BJ (cell line): ENCODE data around the gene NLRP9. TPM values are rescaled to one million over a fixed set of nuclear protein-coding genes. Genes with fewer than 3 reads are reported as not detected.

ENCODE experiments used
- CTCF ChIA-PET: fragments of 350-600 bp; formaldehyde crosslinking; extraction: SDS; loops from one replicate; lab custom pipeline; 2021; ENCODE audit warnings: antibody characterized with exemption, inconsistent platforms; lab: Yijun Ruan, JAX
- POLR2A ChIA-PET: fragments of 300-600 bp; sonication (Branson Sonifier 250); formaldehyde crosslinking; extraction: SDS; loops from one replicate; lab custom pipeline; 2021; ENCODE audit warnings: antibody characterized with exemption; lab: Charles Lee
- DNase-seq: peaks from one replicate; pipeline ENCODE4 v3.0.0-alpha.2; 2011; ENCODE audit warnings: low read depth
- H3K27me3 ChIP-seq: 2 replicates; pipeline ENCODE4 v1.6.0; 2011; ENCODE audit warnings: low read length; ENCODE audit not compliant: control insufficient read depth, insufficient read depth
- H3K36me3 ChIP-seq: 2 replicates; pipeline ENCODE4 v1.5.1; 2011; ENCODE audit warnings: low read length; ENCODE audit not compliant: control insufficient read depth, insufficient read depth
- H3K4me3 ChIP-seq: 2 replicates; pipeline ENCODE4 v1.5.1; 2011; ENCODE audit warnings: low read depth, mild to moderate bottlenecking, control low read depth, low read length
- polyA plus RNA-seq: library from polyadenylated mRNA; depleted of rRNA; stranded (reverse); fragments of >200 nt; gene quantifications from 2 replicates; pipeline ENCODE4 v1.2.3, GENCODE V29; 2011
- TF ChIP-seq, protein P1 (sequence below): IDR thresholded peaks from 2 replicates; pipeline ENCODE4 v1.5.1; 2011; ENCODE audit warnings: low read depth, mild to moderate bottlenecking, control low read depth, inconsistent platforms, low read length, moderate library complexity; ENCODE audit not compliant: insufficient read depth

The NLRP9 gene
- polyA plus RNA-seq, 1 experiment = not detected

DNA sequence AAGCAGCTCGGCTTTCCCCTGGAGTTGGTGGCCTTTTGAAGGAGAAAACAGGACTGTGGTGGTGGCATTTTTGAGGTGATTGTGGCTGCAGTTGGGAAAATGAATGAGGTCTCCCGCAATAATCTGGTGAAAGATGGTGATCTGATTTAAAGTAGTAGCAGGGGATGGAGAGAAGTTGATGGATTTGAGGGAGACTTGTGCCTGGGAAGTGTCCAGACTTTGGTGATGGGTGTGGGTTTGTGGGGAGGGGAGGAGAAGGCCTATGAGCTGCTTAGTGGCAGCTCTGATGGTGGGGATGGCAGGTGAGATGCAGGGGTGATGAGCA lies 67.2 kb downstream of the NLRP9 start:
- ChIA-PET CTCF (interaction anchor here (1.0 to 2.0 kb wide), 11 partner anchors 9 to 45 kb away, joined by 3 to 17 read pairs (median 4); partner anchors contain the start of genes CCDC106 and U2AF2), POLR2A (no interaction called here)
- TF ChIP-seq, protein P1, sequence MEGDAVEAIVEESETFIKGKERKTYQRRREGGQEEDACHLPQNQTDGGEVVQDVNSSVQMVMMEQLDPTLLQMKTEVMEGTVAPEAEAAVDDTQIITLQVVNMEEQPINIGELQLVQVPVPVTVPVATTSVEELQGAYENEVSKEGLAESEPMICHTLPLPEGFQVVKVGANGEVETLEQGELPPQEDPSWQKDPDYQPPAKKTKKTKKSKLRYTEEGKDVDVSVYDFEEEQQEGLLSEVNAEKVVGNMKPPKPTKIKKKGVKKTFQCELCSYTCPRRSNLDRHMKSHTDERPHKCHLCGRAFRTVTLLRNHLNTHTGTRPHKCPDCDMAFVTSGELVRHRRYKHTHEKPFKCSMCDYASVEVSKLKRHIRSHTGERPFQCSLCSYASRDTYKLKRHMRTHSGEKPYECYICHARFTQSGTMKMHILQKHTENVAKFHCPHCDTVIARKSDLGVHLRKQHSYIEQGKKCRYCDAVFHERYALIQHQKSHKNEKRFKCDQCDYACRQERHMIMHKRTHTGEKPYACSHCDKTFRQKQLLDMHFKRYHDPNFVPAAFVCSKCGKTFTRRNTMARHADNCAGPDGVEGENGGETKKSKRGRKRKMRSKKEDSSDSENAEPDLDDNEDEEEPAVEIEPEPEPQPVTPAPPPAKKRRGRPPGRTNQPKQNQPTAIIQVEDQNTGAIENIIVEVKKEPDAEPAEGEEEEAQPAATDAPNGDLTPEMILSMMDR = no peak
- no peak for DNase-seq
- Histone ChIP-seq H3K4me3 (no peak overlapping the region), H3K36me3 (peaks cover 38% of the 10 kb centered on the region), H3K27me3 (no peaks in the 10 kb centered on the region)

DNA sequence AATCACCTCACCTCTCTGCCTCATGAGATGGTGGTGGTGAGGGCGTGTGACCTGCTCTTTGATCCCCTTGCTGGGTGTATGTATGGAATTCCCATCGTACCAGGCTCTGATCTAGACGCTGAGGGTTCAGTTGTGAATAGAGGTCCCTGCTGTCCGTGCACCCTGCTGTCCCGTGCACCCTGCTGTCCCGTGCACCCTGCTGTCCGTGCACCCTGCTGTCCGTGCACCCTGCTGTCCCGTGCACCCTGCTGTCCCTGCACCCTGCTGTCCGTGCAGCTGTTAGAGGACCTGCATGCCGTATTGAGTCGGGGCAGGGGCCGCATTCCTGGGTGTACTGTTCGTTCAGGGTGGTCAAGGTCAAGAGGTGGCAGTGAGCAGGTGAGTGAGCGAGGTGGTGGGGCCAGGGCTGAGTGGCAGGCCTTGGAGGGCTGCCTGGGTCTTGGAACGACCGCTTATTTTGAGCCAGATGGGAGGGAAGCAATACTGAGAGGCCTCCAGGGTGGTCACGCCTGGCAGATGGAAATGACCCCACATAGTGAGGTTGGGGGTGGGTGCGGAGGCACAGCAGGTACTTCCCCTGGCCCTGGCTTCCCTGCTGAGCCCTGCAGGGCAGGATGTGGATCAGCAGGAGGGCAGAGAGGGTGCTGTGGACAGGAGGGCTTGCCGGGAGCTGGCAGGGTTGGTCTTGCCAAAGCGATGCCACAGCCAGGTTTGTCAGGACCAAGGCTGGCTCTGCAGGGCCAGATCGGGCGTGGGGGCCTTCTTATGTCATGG lies 67.7 kb downstream of the NLRP9 start:
- Histone ChIP-seq H3K27me3 (no peaks in the 10 kb centered on the region), H3K4me3 (no peak overlapping the region), H3K36me3 (peaks cover 40% of the 10 kb centered on the region)
- TF ChIP-seq, protein P1 = no peak
- no peak for DNase-seq
- POLR2A ChIA-PET = no interaction called here
- CTCF ChIA-PET = interaction anchor here (1.2 to 2.0 kb wide), 7 partner anchors 8 to 38 kb away, joined by 4 to 17 read pairs (median 5); partner anchors contain the start of gene U2AF2

- Histone ChIP-seq H3K27me3 (no peaks in the 10 kb centered on the region), H3K36me3 (peaks cover 40% of the 10 kb centered on the region), H3K4me3 (no peak overlapping the region)
- POLR2A ChIA-PET = no interaction called here
- no peak for DNase-seq
- TF ChIP-seq, protein P1 = no peak
- CTCF ChIA-PET = no interaction called here
Observed at GRCh38 chr19:55669418-55670279, 68.6 kb downstream of the NLRP9 start.

DNA sequence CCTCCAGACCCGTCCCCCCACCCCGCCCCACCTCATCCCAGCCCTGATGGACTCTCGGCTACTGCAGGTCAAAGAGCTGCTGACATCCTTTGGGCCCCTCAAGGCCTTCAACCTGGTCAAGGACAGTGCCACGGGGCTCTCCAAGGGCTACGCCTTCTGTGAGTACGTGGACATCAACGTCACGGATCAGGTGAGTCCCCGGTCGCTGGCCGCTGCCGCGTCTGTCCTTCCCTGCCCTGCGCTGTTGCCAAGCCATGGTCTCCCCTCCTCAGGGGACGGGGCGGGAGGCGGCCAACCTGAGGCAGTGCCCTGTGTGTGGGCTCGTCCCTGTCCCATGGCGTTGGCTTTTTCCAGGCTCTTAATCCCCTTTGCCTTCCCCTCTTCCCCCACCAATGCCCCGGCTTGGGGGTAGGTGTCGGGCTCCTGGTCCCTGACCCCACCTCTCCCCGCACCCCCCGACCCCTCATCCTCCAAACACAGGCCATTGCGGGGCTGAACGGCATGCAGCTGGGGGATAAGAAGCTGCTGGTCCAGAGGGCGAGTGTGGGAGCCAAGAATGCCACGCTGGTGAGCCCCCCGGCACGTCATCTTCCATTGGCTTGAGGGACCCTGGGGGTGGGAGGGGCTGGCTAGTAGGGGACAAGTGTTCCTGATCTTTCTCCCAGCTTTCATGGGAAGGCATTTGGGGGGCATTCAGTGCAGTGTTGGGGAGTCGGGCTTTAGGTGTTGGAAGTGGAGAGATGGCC lies 69.4 kb downstream of the NLRP9 start:
- no peak for DNase-seq
- ChIA-PET POLR2A (no interaction called here), CTCF (no interaction called here)
- H3K27me3 ChIP-seq = no peaks in the 10 kb centered on the region
- H3K4me3 ChIP-seq = no peak overlapping the region
- TF ChIP-seq, protein P1 = no peak
- peaks cover 47% of the 10 kb centered on the region for H3K36me3 ChIP-seq
